GM13977 (cell line): ENCODE data around the gene ZNF766.

ENCODE experiments used
- DNase-seq: peaks from one replicate; pipeline ENCODE4 v3.0.0; 2012; ENCODE audit warnings: low spot score
- CTCF ChIP-seq: IDR thresholded peaks from 2 replicates; pipeline ENCODE4 v1.5.1; 2012; ENCODE audit warnings: mild to moderate bottlenecking, control low read depth; ENCODE audit not compliant: insufficient read depth; ENCODE audit errors: extremely low read depth, missing control alignments
- in situ Hi-C: fragments of 300-500 bp; cut with MboI; formaldehyde crosslinking; loops from one replicate; pipeline ENCODE4 v1.12.0; 2022; ENCODE audit warnings: low sequenced_read_pairs, low pct_unique_long_range_greater_than_20kb, mixed read lengths, inconsistent platforms; ENCODE audit not compliant: unreplicated experiment

The ZNF766 gene

GRCh38 chr19:52227196-52227940 is 42.0 kb upstream of the ZNF766 start:
- in situ Hi-C loops, result no loop called here
- no peak for TF ChIP-seq CTCF

GRCh38 chr19:52227980-52228379 is 41.4 kb upstream of the ZNF766 start:
- no peak for TF ChIP-seq CTCF
- in situ Hi-C loops, result no loop called here
- no peak for DNase-seq

More at GRCh38 chr19:52227196-52227940, 42.0 kb upstream of the ZNF766 start:
- DNase-seq, result no peak

- no peak for DNase-seq
- no peak for TF ChIP-seq CTCF
- in situ Hi-C loops, result no loop called here
These were observed 39.9 kb upstream of the ZNF766 start for GRCh38 chr19:52229524-52229923.

GRCh38 chr19:52230685-52231084 is 38.7 kb upstream of the ZNF766 start:
- TF ChIP-seq CTCF, result no peak
- in situ Hi-C loops, result no loop called here

GRCh38 chr19:52231154-52231910 is 38.1 kb upstream of the ZNF766 start:
- TF ChIP-seq CTCF, result no peak
- in situ Hi-C loops, result no loop called here
- DNase-seq, result no peak

More at GRCh38 chr19:52230685-52231084, 38.7 kb upstream of the ZNF766 start:
- no peak for DNase-seq

GRCh38 chr19:52234406-52234805 is 35.0 kb upstream of the ZNF766 start:
- in situ Hi-C loops, result no loop called here
- DNase-seq, result no peak
- TF ChIP-seq CTCF, result no peak
